H1 (cell line): ENCODE results near the gene TCERG1L. TPM values are rescaled to one million over a fixed set of nuclear protein-coding genes. Genes with fewer than 3 reads are reported as not detected.

Experiments
- CTCF ChIA-PET: fragments of 300-600 bp; sonication (Branson Sonifier 250); formaldehyde crosslinking; loops from one replicate; lab custom pipeline; 2021; ENCODE audit not compliant: partially characterized antibody; lab: Charles Lee
- POLR2A ChIA-PET: fragments of 300-600 bp; sonication (Branson Sonifier 250); formaldehyde crosslinking; loops from one replicate; lab custom pipeline; 2021; ENCODE audit warnings: inconsistent platforms; ENCODE audit not compliant: partially characterized antibody; lab: Charles Lee
- DNase-seq, 2 experiments: peaks; one replicate each; pipeline versions ENCODE4 v3.0.0 to v3.0.0-alpha.2; 2010 to 2022; ENCODE audit warnings: low spot score in 2 of 2, low read depth in 1 of 2, mixed read lengths in 1 of 2
- FAIRE-seq: peaks from 2 replicates; lab custom pipeline; 2011; peaks lifted over from hg19 to GRCh38; lab: Jason Lieb, UNC
- H2AFZ ChIP-seq: 2 replicates; pipeline ENCODE4 v1.8.1; 2012; ENCODE audit warnings: low read length, inconsistent platforms
- H2AK5ac ChIP-seq: 2 replicates; pipeline ENCODE4 v1.6.1; 2013; ENCODE audit warnings: low read depth, low read length
- H2BK120ac ChIP-seq: replicated peaks from 2 replicates; pipeline ENCODE3; 2013; ENCODE audit warnings: low read depth, low read length, inconsistent platforms
- H2BK12ac ChIP-seq: 2 replicates; pipeline ENCODE4 v1.6.1; 2013; ENCODE audit warnings: low read depth, low read length
- H2BK15ac ChIP-seq: 2 replicates; pipeline ENCODE4 v1.6.1; 2013; ENCODE audit warnings: low read length
- H2BK20ac ChIP-seq: 2 replicates; pipeline ENCODE4 v1.6.1; 2013; ENCODE audit warnings: low read length
- H2BK5ac ChIP-seq: 2 replicates; pipeline ENCODE4 v1.6.1; 2013; ENCODE audit warnings: low read depth, low read length
- H3K14ac ChIP-seq: 2 replicates; pipeline ENCODE4 v1.6.1; 2013; ENCODE audit warnings: inconsistent platforms; ENCODE audit not compliant: insufficient read length
- H3K18ac ChIP-seq: 2 replicates; pipeline ENCODE4 v1.6.1; 2013; ENCODE audit warnings: low read length; ENCODE audit errors: extremely low read depth
- H3K23ac ChIP-seq: 2 replicates; pipeline ENCODE4 v1.6.1; 2013; ENCODE audit warnings: inconsistent platforms; ENCODE audit not compliant: insufficient read length
- H3K23me2 ChIP-seq: 2 replicates; pipeline ENCODE4 v1.6.1; 2013; ENCODE audit warnings: low read depth, low read length
- H3K27ac ChIP-seq: 2 replicates; pipeline ENCODE4 v1.6.1; 2011; ENCODE audit warnings: low read depth, low read length, inconsistent platforms
- H3K27me3 ChIP-seq, 4 experiments: replicated peaks in 1 of 4; 1 replicate in 1 of 4; 2 replicates in 3 of 4; pipeline versions ENCODE4 v1.6.1 to v1.8.1; 2011 to 2013; ENCODE audit warnings: low read length in 3 of 4, mild to moderate bottlenecking in 3 of 4, inconsistent platforms in 2 of 4, mixed read lengths in 2 of 4, moderate library complexity in 1 of 4; ENCODE audit not compliant: control insufficient read depth in 3 of 4, insufficient read depth in 3 of 4; ENCODE audit errors: extremely low read depth in 1 of 4
- H3K36me3 ChIP-seq, 4 experiments: 2 replicates each; pipeline versions ENCODE4 v1.6.1 to v1.8.1; 2011 to 2013; ENCODE audit warnings: mild to moderate bottlenecking in 4 of 4, low read length in 3 of 4, moderate library complexity in 2 of 4, control low read depth in 1 of 4, inconsistent platforms in 1 of 4; ENCODE audit not compliant: insufficient read depth in 4 of 4, control insufficient read depth in 2 of 4
- H3K4ac ChIP-seq: replicated peaks from 2 replicates; pipeline ENCODE3; 2013; ENCODE audit warnings: low read length, low read depth, mixed read lengths, inconsistent platforms; ENCODE audit not compliant: insufficient read length
- H3K4me1 ChIP-seq, 4 experiments: replicated peaks in 1 of 4; 1 replicate in 1 of 4; 2 replicates in 3 of 4; pipeline versions ENCODE4 v1.6.1 to v1.8.1; 2011 to 2013; ENCODE audit warnings: low read length in 3 of 4, inconsistent platforms in 2 of 4, mixed read lengths in 1 of 4; ENCODE audit not compliant: insufficient read depth in 4 of 4, control insufficient read depth in 3 of 4
- H3K4me2 ChIP-seq, 2 experiments: 2 replicates each; pipeline versions ENCODE4 v1.6.1 to v1.8.1; 2011 to 2013; ENCODE audit warnings: low read depth in 2 of 2, low read length in 2 of 2, control low read depth in 1 of 2, inconsistent platforms in 1 of 2, mild to moderate bottlenecking in 1 of 2; ENCODE audit not compliant: insufficient read depth in 1 of 2
- H3K4me3 ChIP-seq, 4 experiments: fragments of 200-600, 300-600 bp in 1 of 4; sonication (generic), shearing (Covaris generic), sonication (Bioruptor Twin) in 1 of 4; 2 replicates each; pipeline versions ENCODE4 v1.5.1 to v1.8.1; 2011 to 2016; ENCODE audit warnings: low read length in 4 of 4, low read depth in 3 of 4, control low read depth in 2 of 4, inconsistent platforms in 2 of 4, mild to moderate bottlenecking in 2 of 4, mixed read lengths in 1 of 4, moderate library complexity in 1 of 4; ENCODE audit not compliant: insufficient read depth in 2 of 4; ENCODE audit errors: extremely low read depth in 1 of 4
- H3K56ac ChIP-seq: replicated peaks from 2 replicates; pipeline ENCODE3; 2013; ENCODE audit warnings: low read depth, mild to moderate bottlenecking, mixed read lengths, low read length, inconsistent platforms; ENCODE audit not compliant: insufficient read length
- H3K79me1 ChIP-seq: 2 replicates; pipeline ENCODE4 v1.6.1; 2013; ENCODE audit warnings: low read depth, low read length, control low read depth
- H3K79me2 ChIP-seq, 2 experiments: 2 replicates each; pipeline versions ENCODE4 v1.6.1 to v1.8.1; 2012 to 2013; ENCODE audit warnings: low read length in 2 of 2, mild to moderate bottlenecking in 2 of 2, inconsistent platforms in 1 of 2; ENCODE audit not compliant: insufficient read depth in 2 of 2, control insufficient read depth in 1 of 2
- H3K9ac ChIP-seq, 4 experiments: replicated peaks in 1 of 4; 1 replicate in 1 of 4; 2 replicates in 3 of 4; pipeline versions ENCODE4 v1.6.1 to v1.8.1; 2011 to 2013; ENCODE audit warnings: low read depth in 3 of 4, low read length in 3 of 4, control low read depth in 2 of 4, mild to moderate bottlenecking in 2 of 4, moderate library complexity in 2 of 4, inconsistent platforms in 1 of 4; ENCODE audit errors: extremely low read depth in 1 of 4
- H3K9me3 ChIP-seq, 2 experiments: 2 replicates each; pipeline versions ENCODE4 v1.6.1 to v1.8.1; 2012 to 2013; ENCODE audit warnings: mild to moderate bottlenecking in 2 of 2, moderate library complexity in 2 of 2, control low read depth in 1 of 2, inconsistent platforms in 1 of 2, low read depth in 1 of 2, low read length in 1 of 2, mixed read lengths in 1 of 2; ENCODE audit not compliant: insufficient read depth in 2 of 2
- H4K20me1 ChIP-seq, 2 experiments: replicated peaks in 1 of 2; 2 replicates each; pipeline versions ENCODE3 to v1.8.1; 2011 to 2013; ENCODE audit warnings: inconsistent platforms in 2 of 2, low read length in 2 of 2, mild to moderate bottlenecking in 1 of 2; ENCODE audit not compliant: insufficient read depth in 2 of 2, control insufficient read depth in 1 of 2
- H4K5ac ChIP-seq: 2 replicates; pipeline ENCODE4 v1.6.1; 2013; ENCODE audit warnings: low read length, low read depth, mixed read lengths, inconsistent platforms; ENCODE audit not compliant: insufficient read length
- H4K8ac ChIP-seq: 2 replicates; pipeline ENCODE4 v1.8.0; 2013; ENCODE audit warnings: mild to moderate bottlenecking, moderate library complexity, low read length, inconsistent platforms; ENCODE audit not compliant: insufficient read depth; ENCODE audit errors: extremely low read depth
- H4K91ac ChIP-seq: replicated peaks from 2 replicates; pipeline ENCODE3; 2013; ENCODE audit warnings: low read length, mixed read lengths, inconsistent platforms; ENCODE audit not compliant: insufficient read length
- ASH2L ChIP-seq: fragments of 200-600, 300-600 bp; sonication (generic); IDR thresholded peaks from one replicate; pipeline ENCODE4 v1.7.1; 2017; ENCODE audit warnings: low read length
- BACH1 ChIP-seq: IDR thresholded peaks from 2 replicates; pipeline ENCODE4 v1.6.1; 2012; ENCODE audit warnings: low read length, improper control_type of control experiment
- BRCA1 ChIP-seq: IDR thresholded peaks from 2 replicates; pipeline ENCODE4 v1.6.1; 2012; ENCODE audit warnings: low read depth, low read length, improper control_type of control experiment
- CREB1 ChIP-seq: IDR thresholded peaks from 2 replicates; pipeline ENCODE4 v1.6.1; 2012; ENCODE audit warnings: inconsistent platforms
- FOSL1 ChIP-seq: IDR thresholded peaks from 2 replicates; pipeline ENCODE4 v1.6.1; 2011; ENCODE audit warnings: mild to moderate bottlenecking, low read depth, low read length, moderate library complexity; ENCODE audit not compliant: insufficient read depth
- SIN3A ChIP-seq, 2 experiments: IDR thresholded peaks in 1 of 2; conservative IDR thresholded peaks in 1 of 2; 2 replicates each; pipeline ENCODE4 v1.6.1; 2011 to 2012; ENCODE audit warnings: low read length in 2 of 2, improper control_type of control experiment in 1 of 2, low read depth in 1 of 2, mild to moderate bottlenecking in 1 of 2
- SRF ChIP-seq: IDR thresholded peaks from 2 replicates; pipeline ENCODE4 v1.6.1; 2011; ENCODE audit warnings: mild to moderate bottlenecking, low read depth, low read length, moderate library complexity
- WGBS, 2 experiments: shearing (Covaris generic) in 1 of 2; methylation state at CpG; one replicate each; pipeline versions ENCODE4 v1.1.6 to v1.1.7; 2013 to 2015; ENCODE audit warnings: low lambda C conversion rate in 2 of 2, mixed read lengths in 2 of 2, inconsistent platforms in 1 of 2, low coverage in 1 of 2, missing lambda C conversion rate in 1 of 2; ENCODE audit not compliant: insufficient replicate concordance in 2 of 2, insufficient coverage in 1 of 2, insufficient read length in 1 of 2; ENCODE audit errors: extremely low coverage in 1 of 2, missing lambda C conversion rate in 1 of 2; 5-methylcytosine and 5-hydroxymethylcytosine counted together
- polyA plus RNA-seq, 7 experiments: library from polyadenylated mRNA; depleted of rRNA in 3 of 7; stranded (reverse) in 5 of 7; unstranded in 2 of 7; fragments of >200 nt in 5 of 7; fragments of 200-250 nt in 2 of 7; gene quantifications; 1 replicate in 5 of 7; 2 replicates in 1 of 7; 4 replicates in 1 of 7; pipeline versions ENCODE4 v1.2.1 to v1.2.3, GENCODE V29; 2011 to 2013; ENCODE audit warnings: missing spikeins in 2 of 7, mixed read lengths in 2 of 7
- total RNA-seq: library from RNA; stranded (reverse); fragmentation: NEBNext Ultra II Directional; extraction: Animal tissue kit (Norgen Biotek cat#: 25700); gene quantifications from 2 replicates; pipeline ENCODE4 v1.2.1, GENCODE V29; 2021

TCERG1L gene
- total and polyA plus RNA-seq, 2 of the 8 experiments (the other 6 are each of a cell fraction or from before 2014, with no cell fraction given), result 3.9 to 6.9 TPM

GRCh38 chr10:131146790-131147189 lies 164.7 kb downstream of the TCERG1L start:
- 87% methylated on average over 9 of the region's 9 CpGs; no CpG with 5 or more reads in 1 of the 2 experiments for WGBS, 2 experiments
- CTCF ChIA-PET, result interaction anchor here (0.5 kb wide), 1 partner anchor 448 kb away, joined by 4 read pairs; no protein-coding TSS in a partner anchor
- POLR2A ChIA-PET, result no interaction called here

More at GRCh38 chr10:131146790-131147189, 164.7 kb downstream of the TCERG1L start:
- DNase-seq, result no peak
- TF ChIP-seq CREB1, result no peak
- TF ChIP-seq SRF, result no peak
- TF ChIP-seq BRCA1, result no peak
- no peak for TF ChIP-seq FOSL1
- no peak for TF ChIP-seq BACH1
- no peak for TF ChIP-seq SIN3A (conservative IDR thresholded peaks at IDR 0.05 in 1 of 2, IDR thresholded peaks at IDR 0.05 in 1 of 2; ENCODE audit: low read depth in 1 of 2, low read length in 2 of 2)
- TF ChIP-seq ASH2L, result no peak
- Histone ChIP-seq H4K8ac (no peak overlapping the region), H2BK15ac (no peak overlapping the region), H3K9ac (no peak overlapping the region), H2BK12ac (no peak overlapping the region), H3K27ac (no peak overlapping the region), H3K14ac (no peak overlapping the region), H3K79me2 (no peaks in the 10 kb centered on the region), H3K4ac (no peak overlapping the region), H3K4me3 (no peak overlapping the region), H2BK5ac (no peak overlapping the region), H3K9me3 (peaks cover 2 to 9% of the 10 kb centered on the region in 2 experiments; a peak in 3 of 4 replicates), H3K4me1 (peaks cover 0 to 3% (median 1%) of the 10 kb centered on the region in 4 experiments; a peak in 5 of 7 replicates), H4K91ac (no peak overlapping the region), H3K4me2 (no peak overlapping the region), H2AFZ (no peak overlapping the region), H3K36me3 (no peaks in the 10 kb centered on the region), H3K23ac (no peak overlapping the region), H3K79me1 (no peaks in the 10 kb centered on the region), H2AK5ac (no peak overlapping the region), H4K20me1 (no peaks in the 10 kb centered on the region), H3K23me2 (no peaks in the 10 kb centered on the region), H3K56ac (no peak overlapping the region), H4K5ac (no peak overlapping the region), H3K18ac (no peak overlapping the region), H2BK120ac (no peak overlapping the region), H2BK20ac (no peak overlapping the region), H3K27me3 (no peaks in the 10 kb centered on the region; a peak in 1 of 7 replicates)
- FAIRE-seq, result no peak
